Osteoblast (primary cell): ENCODE results near the gene ILDR1. TPM values are rescaled to one million over a fixed set of nuclear protein-coding genes. Genes with fewer than 3 reads are reported as not detected.
A peak's percentile ranks its signal among the peaks of the same experiment; 100 is the strongest.

Experiments used
- DNase-seq: peaks from one replicate; pipeline ENCODE4 v3.0.0; 2011; ENCODE audit warnings: low spot score, mixed read lengths; ENCODE audit not compliant: insufficient read length; ENCODE audit errors: missing footprints
- H2AFZ ChIP-seq: 2 replicates; pipeline ENCODE4 v1.6.0; 2011; ENCODE audit warnings: mild to moderate bottlenecking, low read length
- H3K27ac ChIP-seq: 2 replicates; pipeline ENCODE4 v1.5.1; 2011; ENCODE audit warnings: mild to moderate bottlenecking, low read depth, low read length, moderate library complexity
- H3K27me3 ChIP-seq: 2 replicates; pipeline ENCODE4 v1.6.0; 2012; ENCODE audit warnings: mild to moderate bottlenecking, control low read depth, inconsistent platforms, low read length, moderate library complexity; ENCODE audit not compliant: insufficient read depth
- H3K36me3 ChIP-seq: 2 replicates; pipeline ENCODE4 v1.5.1; 2011; ENCODE audit warnings: mild to moderate bottlenecking, low read length, control low read depth, moderate library complexity; ENCODE audit not compliant: insufficient read depth
- H3K4me1 ChIP-seq: 2 replicates; pipeline ENCODE4 v1.5.1; 2011; ENCODE audit warnings: mild to moderate bottlenecking, low read length, control low read depth, moderate library complexity; ENCODE audit not compliant: insufficient read depth
- H3K4me2 ChIP-seq: 2 replicates; pipeline ENCODE4 v1.6.0; 2011; ENCODE audit warnings: mild to moderate bottlenecking, low read length; ENCODE audit not compliant: insufficient read depth
- H3K4me3 ChIP-seq: fragments of 200-600 bp; sonication (generic); 3 replicates; pipeline ENCODE4 v1.5.1; 2012; ENCODE audit warnings: mild to moderate bottlenecking, low read length, inconsistent platforms; ENCODE audit not compliant: insufficient read depth
- H3K79me2 ChIP-seq: 2 replicates; pipeline ENCODE4 v1.6.0; 2012; ENCODE audit warnings: mild to moderate bottlenecking, low read length, control low read depth, inconsistent platforms; ENCODE audit not compliant: insufficient read depth
- H3K9me3 ChIP-seq: 2 replicates; pipeline ENCODE4 v1.5.1; 2011; ENCODE audit warnings: low read depth, low read length, control low read depth
- H4K20me1 ChIP-seq: 2 replicates; pipeline ENCODE4 v1.6.0; 2012; ENCODE audit warnings: mild to moderate bottlenecking, low read length, control low read depth; ENCODE audit not compliant: insufficient read depth
- total RNA-seq: library from RNA; depleted of rRNA; stranded (reverse); fragments of >200 nt; gene quantifications from 2 replicates; pipeline ENCODE4 v1.2.3, GENCODE V29; 2012
- TF ChIP-seq, protein P1 (sequence below): IDR thresholded peaks from 2 replicates; pipeline ENCODE4 v1.5.1; 2011; ENCODE audit warnings: mild to moderate bottlenecking, low read depth, low read length, moderate library complexity; ENCODE audit errors: extremely low read depth

ILDR1 gene
- total RNA-seq, 1 donor: not detected

DNA sequence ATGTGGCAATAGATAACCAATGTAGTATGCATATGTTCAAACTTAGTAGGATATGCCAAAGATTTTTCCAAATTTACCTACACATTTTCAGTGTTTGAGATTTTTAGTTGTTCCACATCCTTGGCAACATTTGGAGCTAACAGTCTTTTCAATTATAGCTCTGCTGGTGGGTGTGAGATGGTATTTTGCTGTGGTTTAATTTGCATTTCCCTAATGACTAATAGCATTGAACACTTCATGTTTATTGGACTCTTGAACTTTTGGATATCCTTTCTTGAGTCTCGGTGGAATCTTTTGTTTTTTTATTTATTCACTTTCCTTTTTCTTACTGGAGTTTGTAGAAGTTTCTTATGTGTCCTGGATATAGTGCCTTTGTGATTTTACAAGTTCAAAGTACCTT, 11.0 kb upstream of the ILDR1 start:
- Histone ChIP-seq H2AFZ (no peak overlapping the region), H3K27me3 (no peaks in the 10 kb centered on the region), H3K9me3 (no peaks in the 10 kb centered on the region), H3K4me1 (no peaks in the 10 kb centered on the region), H3K4me2 (no peak overlapping the region), H3K36me3 (no peaks in the 10 kb centered on the region), H3K79me2 (no peaks in the 10 kb centered on the region), H4K20me1 (no peaks in the 10 kb centered on the region), H3K4me3 (no peak overlapping the region), H3K27ac (no peak overlapping the region)
- TF ChIP-seq, protein P1, sequence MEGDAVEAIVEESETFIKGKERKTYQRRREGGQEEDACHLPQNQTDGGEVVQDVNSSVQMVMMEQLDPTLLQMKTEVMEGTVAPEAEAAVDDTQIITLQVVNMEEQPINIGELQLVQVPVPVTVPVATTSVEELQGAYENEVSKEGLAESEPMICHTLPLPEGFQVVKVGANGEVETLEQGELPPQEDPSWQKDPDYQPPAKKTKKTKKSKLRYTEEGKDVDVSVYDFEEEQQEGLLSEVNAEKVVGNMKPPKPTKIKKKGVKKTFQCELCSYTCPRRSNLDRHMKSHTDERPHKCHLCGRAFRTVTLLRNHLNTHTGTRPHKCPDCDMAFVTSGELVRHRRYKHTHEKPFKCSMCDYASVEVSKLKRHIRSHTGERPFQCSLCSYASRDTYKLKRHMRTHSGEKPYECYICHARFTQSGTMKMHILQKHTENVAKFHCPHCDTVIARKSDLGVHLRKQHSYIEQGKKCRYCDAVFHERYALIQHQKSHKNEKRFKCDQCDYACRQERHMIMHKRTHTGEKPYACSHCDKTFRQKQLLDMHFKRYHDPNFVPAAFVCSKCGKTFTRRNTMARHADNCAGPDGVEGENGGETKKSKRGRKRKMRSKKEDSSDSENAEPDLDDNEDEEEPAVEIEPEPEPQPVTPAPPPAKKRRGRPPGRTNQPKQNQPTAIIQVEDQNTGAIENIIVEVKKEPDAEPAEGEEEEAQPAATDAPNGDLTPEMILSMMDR: no peak
- no peak for DNase-seq

DNA sequence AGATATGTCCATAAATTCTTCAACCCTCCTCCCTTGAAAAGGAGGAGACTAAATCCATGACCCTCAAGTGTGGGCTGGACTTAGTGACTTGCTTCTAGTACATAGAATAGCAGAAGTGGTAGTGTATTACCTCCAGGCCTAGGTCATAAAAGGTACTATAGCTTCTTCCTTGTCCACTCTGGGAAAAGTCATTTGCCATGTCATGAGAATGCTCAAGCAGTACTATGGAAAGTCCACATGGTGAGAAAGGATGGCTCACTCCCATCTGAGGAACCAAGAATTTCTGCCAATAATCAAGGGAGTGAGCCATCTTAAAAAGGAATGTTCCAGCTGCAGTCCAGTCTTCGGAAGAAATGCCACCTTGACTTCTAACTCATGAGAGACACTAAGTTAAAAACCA, 10.5 kb upstream of the ILDR1 start:
- Histone ChIP-seq H3K36me3 (no peaks in the 10 kb centered on the region), H4K20me1 (no peaks in the 10 kb centered on the region)

DNA sequence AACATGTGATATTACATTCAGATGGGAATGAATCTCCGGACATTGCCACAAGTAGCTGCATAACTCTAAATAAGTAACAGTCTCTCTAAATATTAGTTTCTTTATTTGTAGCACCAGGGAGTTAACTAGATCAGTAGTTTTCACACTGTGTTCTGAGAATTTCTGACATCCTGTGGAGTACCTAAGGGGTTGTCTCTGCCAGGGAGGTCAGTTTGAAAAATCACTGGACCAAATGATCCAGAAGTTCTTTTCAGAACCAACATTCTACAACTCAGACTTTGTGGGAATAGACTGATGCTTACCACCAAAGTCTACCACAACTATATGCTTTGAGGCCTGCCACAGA, 9.0 kb upstream of the ILDR1 start:
- Histone ChIP-seq H3K27ac (no peak overlapping the region), H3K79me2 (no peaks in the 10 kb centered on the region), H2AFZ (no peak overlapping the region), H3K4me2 (no peak overlapping the region), H3K9me3 (no peaks in the 10 kb centered on the region), H4K20me1 (no peaks in the 10 kb centered on the region), H3K4me1 (no peaks in the 10 kb centered on the region), H3K27me3 (no peaks in the 10 kb centered on the region), H3K4me3 (no peak overlapping the region), H3K36me3 (no peaks in the 10 kb centered on the region)
- TF ChIP-seq, protein P1: no peak
- no peak for DNase-seq

More for the DNA sequence above, 10.5 kb upstream of the ILDR1 start:
- Histone ChIP-seq H3K4me3 (no peak overlapping the region), H3K27ac (no peak overlapping the region), H3K4me2 (no peak overlapping the region), H3K9me3 (no peaks in the 10 kb centered on the region), H3K79me2 (no peaks in the 10 kb centered on the region), H3K4me1 (no peaks in the 10 kb centered on the region), H2AFZ (no peak overlapping the region), H3K27me3 (no peaks in the 10 kb centered on the region)
- TF ChIP-seq, protein P1: no peak
- DNase-seq: no peak

DNA sequence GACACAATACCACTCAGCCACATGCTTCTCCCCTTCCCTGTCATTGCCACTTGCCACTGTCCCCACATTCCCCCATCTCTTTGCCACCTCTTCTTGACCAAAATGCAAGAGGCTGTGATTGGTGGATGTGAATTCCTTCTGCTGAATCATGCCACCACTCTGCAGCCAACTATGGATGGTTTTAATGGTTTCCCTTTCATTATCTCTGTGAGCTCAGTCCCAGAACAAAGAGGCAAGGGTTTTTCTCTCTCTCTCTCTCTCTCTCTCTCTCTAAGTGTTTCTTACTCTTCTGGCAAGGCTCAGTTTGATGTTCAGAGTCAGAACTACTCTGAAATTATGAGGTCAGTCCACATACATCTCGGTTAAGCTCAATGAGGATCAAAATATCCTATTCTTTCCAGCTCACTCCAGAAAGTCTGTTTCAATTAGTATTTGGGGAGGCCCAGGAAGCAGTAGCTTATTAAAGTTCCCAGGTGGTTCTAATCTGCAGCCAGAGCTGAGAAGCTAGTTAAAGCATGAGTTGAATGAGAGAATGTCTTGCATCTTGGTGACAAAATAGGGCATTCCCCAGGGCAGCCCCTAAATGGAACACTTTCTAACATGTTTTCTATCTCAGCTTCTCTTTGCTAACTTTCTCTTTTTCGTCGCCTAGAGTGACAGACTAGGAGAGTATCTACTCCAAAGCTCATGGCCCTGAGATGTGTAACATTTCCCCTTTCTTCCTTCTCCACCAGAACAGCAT, 8.5 kb upstream of the ILDR1 start:
- TF ChIP-seq, protein P1: no peak
- Histone ChIP-seq H2AFZ (peak overlapping the region; percentile 41), H3K4me1 (no peaks in the 10 kb centered on the region), H4K20me1 (no peaks in the 10 kb centered on the region), H3K36me3 (no peaks in the 10 kb centered on the region), H3K27ac (no peak overlapping the region), H3K27me3 (no peaks in the 10 kb centered on the region), H3K4me2 (peak overlapping the region; percentile 20), H3K9me3 (no peaks in the 10 kb centered on the region), H3K4me3 (no peak overlapping the region), H3K79me2 (no peaks in the 10 kb centered on the region)
- peak; percentile 69 for DNase-seq
